Measurements from ENCODE around the gene PTPN7.
"Not testable (repeated sequence)": the region's sequence is repeated elsewhere in the genome, so short reads cannot be mapped to it uniquely, and the experiment has no call there.

DNA sequence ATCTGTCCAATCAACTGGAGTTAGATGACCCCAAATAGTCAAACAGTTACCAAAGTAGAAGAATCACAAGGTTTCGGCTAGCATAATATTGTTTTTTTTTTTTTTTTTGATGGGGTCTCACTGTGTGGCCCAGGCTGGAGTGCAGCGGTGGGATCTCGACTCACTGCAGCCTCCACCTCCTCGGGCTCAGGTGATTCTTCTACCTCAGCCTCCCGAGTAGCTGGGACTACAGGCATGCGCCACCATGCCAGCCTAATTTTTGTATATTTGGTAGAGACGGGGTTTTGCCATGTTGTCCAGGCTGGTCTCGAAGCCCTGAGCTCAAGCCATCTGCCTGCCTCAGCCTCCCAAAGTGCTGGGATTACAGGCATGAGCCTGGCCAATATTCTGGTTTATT lies 14.7 kb downstream of the PTPN7 start:
- TF ChIP-seq, protein P1, sequence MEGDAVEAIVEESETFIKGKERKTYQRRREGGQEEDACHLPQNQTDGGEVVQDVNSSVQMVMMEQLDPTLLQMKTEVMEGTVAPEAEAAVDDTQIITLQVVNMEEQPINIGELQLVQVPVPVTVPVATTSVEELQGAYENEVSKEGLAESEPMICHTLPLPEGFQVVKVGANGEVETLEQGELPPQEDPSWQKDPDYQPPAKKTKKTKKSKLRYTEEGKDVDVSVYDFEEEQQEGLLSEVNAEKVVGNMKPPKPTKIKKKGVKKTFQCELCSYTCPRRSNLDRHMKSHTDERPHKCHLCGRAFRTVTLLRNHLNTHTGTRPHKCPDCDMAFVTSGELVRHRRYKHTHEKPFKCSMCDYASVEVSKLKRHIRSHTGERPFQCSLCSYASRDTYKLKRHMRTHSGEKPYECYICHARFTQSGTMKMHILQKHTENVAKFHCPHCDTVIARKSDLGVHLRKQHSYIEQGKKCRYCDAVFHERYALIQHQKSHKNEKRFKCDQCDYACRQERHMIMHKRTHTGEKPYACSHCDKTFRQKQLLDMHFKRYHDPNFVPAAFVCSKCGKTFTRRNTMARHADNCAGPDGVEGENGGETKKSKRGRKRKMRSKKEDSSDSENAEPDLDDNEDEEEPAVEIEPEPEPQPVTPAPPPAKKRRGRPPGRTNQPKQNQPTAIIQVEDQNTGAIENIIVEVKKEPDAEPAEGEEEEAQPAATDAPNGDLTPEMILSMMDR (IDR thresholded peaks at IDR 0.05), result not testable (repeated sequence)
- TF ChIP-seq POLR2A (IDR thresholded peaks at IDR 0.05), result not testable (repeated sequence)
